HG03045 (cell line): ENCODE measurements around the gene ATP1B2.

Experiments used
- ATAC-seq: cut with Tn5 transposase; IDR thresholded peaks from one replicate; pipeline ENCODE4 v1.9.1; 2021; ENCODE audit warnings: mild to moderate bottlenecking, moderate library complexity; ENCODE audit not compliant: unreplicated experiment

Gene ATP1B2

GRCh38 chr17:7706631-7707354 lies 56.1 kb downstream of the ATP1B2 start:
- no peak for ATAC-seq
